HL-60/S4 (cell line): ENCODE results near the gene DHRSX.
"Not testable (repeated sequence)": the region's sequence is repeated elsewhere in the genome, so short reads cannot be mapped to it uniquely, and the experiment has no call there.

ENCODE experiments used
- in situ Hi-C: fragments of 300-500 bp; cut with MboI; formaldehyde crosslinking; loops from 2 replicates; pipeline ENCODE4 v1.14.3; 2022; ENCODE audit warnings: low sequenced_read_pairs

The DHRSX gene

GRCh38 chrX:2406891-2407518, 93.8 kb downstream of the DHRSX start:
- in situ Hi-C loops: no loop called here

GRCh38 chrX:2404776-2405175, 96.0 kb downstream of the DHRSX start:
- in situ Hi-C loops: no loop called here

DNA sequence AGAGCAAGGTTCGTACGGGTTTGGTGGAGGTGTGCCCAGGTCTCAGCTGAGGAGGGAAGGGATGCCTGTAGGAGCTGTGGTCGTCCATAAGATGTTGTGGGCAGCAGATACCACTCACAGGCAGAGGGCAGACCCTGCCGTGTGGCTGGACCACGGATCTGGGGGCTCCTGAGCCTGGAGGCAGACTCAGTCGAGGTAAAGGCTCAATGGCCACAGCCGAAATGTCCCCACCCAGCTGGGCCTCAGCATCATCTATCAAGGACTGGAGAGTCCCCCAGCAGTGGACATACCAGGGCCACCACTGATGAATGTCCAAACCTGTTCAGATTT, 98.5 kb downstream of the DHRSX start:
- in situ Hi-C loops: no loop called here

- in situ Hi-C loops: no loop called here
These were observed 99.0 kb downstream of the DHRSX start for GRCh38 chrX:2401590-2402360.

DNA sequence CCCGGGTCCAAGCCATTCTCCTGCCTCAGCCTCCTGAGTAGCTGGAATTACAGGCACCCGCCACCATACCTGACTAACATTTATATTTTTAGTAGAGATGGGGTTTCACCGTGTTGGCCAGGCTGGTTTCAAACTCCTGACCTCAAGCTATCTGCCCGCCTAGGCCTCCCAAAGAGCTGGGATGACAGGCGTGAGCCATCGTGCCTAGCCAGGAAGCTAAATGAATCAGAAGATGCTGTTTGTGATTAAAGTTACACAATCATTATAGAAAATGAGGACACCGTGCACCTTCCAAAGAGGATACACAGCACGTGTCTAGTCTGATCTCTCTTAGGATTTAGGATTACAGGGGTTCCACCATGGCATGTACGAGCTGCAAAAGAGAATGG, 99.6 kb downstream of the DHRSX start:
- in situ Hi-C loops: no loop called here

DNA sequence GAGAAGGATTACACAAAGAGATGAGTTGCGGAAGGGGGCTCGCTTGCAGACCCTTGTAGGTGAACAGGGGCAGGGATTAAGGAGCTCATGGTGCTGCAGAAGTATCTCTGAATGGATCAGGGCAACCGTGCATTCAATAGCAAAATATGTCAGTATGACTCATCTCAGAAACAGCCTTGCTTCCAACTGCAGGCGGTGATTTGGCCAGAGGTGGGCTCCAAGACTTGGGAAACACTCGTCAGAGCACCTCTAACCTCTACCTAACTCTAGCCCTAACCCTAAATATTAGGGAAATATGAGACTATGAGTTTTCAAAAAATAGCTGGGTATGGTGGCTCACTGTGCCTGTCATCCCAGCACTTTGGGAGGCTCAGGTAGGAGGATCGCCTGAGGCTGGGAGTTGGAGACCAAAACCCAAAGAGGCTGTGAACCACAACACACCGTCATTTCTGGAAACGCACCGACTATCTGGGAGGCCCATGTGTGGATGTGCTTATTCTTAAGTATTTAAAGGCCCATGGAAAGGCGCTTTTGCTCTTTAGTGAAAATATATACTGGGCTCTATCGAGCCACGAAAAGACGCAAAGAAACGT, 102.6 kb downstream of the DHRSX start:
- in situ Hi-C loops: no loop called here

DNA sequence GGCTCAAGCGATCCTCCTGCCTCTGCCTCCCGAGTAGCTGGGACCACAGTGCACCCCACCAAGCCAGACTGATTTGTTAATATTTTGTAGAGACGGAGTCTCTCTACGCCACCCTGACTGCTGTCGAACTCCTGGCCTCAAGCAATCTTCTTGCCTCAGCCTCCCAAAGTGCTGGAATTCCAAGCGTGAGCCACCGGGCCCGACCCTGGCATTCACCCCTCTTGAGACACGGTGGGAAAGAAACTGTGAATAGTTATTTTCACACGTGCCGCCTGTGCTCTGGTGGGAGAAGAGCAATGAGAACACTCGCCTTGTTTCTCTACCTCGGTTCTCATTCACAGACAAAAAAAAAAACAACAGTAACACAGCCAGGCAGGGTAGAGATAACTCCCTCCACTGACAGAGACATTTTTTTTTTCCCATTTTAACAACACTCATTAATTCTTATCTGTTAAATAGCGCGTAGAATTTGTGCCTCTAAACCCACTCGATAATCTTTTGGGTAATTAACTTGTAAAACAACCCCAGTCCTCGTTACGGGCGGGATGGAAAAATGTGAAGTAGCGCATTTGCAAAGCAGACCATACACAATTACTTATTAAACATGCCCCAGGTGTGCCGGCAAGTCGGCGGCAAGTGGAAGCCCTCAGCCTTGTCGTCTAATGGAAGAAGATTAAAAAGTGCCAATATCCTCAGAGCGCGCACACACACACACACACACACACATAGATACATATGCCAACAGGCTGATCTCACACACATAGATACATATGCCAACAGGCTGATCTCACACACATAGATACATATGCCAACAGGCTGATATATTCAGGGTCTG, 103.3 kb downstream of the DHRSX start:
- in situ Hi-C loops: no loop called here

- in situ Hi-C loops: no loop called here
These were observed 105.3 kb downstream of the DHRSX start for GRCh38 chrX:2395261-2395992.

GRCh38 chrX:2391869-2392606, 108.7 kb downstream of the DHRSX start:
- in situ Hi-C loops: no loop called here

DNA sequence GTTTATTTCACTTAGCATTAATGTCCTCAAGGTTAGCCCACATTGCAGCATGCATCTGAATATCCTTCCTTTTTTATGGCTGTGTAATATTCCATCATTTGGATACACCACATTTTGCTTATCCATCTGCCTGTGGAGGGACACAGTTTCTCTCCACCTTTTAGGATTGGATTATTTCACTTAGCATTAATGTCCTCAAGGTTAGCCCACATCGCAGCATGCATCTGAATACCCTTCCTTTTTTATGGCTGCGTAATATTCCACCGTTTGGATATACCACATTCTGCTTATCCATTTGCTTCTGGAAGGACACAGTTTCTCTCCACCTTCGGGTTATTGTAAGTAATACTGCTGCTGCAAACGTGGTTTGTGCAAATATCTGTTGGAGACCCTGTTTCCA, 110.0 kb downstream of the DHRSX start:
- in situ Hi-C loops: no loop called here

DNA sequence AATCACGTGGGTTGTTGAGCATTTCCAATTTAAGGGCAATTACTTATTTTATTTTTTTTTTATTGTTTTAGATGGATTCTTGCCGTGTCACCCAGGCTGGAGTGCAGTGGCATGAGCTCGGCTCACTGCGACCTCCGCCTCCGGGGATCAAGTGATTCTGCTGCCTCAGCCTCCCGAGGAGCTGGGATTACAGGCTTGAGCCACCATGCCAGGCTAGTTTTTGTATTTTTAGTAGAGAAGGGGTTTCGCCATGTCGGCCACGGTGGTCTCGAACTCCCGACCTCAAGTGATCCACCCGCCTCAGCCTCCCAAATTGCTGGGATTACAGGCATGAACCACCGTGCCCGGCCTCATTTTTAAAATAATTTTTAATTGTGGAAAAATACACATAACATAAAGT, 111.0 kb downstream of the DHRSX start:
- in situ Hi-C loops: not testable (repeated sequence)

DNA sequence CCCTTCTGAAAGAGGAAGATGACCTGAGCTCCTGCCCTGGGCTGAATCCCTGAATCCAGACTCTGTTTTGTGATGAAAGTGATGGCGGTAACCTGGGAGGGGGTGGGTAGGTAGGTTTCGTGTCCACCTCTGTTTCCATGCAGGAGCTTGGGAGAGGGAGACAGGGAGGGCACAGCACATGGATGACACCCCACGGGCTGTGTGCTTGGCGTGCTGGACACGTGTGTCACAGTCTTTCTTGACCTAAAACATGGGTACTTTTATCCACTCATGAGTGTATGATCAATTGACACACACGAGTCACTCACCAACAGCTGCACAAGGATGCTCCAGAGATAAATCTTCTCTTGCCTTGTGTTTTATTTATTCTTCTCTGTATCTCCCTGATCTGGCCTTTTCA, 111.5 kb downstream of the DHRSX start:
- in situ Hi-C loops: no loop called here

- in situ Hi-C loops: no loop called here
These were observed 112.1 kb downstream of the DHRSX start for GRCh38 chrX:2388669-2389068.

- in situ Hi-C loops: no loop called here
These were observed 113.0 kb downstream of the DHRSX start for GRCh38 chrX:2387614-2388239.

DNA sequence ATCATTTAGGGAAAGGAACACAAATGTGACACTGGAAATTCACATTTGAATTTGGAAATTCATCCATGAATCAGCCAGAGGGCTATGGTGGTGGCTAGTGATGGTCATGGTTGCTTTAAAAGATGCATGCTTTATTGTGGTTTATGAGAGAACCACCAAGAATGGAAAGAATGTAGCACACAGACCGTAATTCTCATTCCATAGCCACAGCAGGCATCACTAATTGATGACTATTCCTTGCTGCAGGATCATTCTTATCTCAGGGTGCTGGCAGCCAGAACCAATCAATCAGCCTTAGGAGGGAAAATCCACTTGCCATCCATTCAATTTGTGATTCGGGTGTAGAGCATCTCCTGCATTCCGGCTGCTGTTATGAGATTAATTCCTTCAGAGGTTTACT, 115.6 kb downstream of the DHRSX start:
- in situ Hi-C loops: no loop called here

DNA sequence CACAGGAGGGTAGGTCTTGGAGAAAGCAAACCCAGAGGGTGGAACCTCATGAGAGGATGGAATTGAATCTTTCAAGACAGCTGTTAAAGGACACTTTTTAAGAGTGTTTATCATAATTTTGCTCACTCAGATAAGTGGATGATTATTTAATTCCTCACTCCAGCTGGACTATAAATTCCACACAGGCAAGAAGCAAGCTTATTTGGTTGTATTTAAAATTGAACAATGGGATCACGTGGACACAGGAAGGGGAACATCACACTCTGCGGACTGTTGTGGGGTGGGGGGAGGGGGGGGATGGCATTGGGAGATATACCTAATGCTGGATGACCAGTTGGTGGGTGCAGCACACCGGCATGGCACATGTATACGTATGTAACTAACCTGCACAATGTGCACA, 116.3 kb downstream of the DHRSX start:
- in situ Hi-C loops: no loop called here

DNA sequence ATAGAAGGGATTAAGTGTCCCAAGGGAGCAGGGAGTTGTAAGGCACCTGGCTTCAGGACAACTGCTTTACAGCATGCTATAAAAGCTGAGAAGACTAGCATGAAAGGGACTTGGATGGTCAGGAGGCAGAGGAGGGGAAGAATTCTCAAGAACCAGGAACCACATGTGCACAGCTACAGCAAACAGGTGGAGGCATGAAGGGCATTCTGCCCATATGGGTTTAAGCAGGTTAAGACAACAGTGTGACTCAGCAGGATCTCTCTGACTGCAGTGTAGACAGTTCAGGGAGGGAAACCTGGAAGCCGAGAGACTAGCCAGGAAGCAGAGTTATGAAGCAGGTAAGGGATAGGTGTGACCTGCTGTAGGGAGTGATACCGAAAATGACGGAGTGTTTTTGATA, 117.0 kb downstream of the DHRSX start:
- in situ Hi-C loops: no loop called here

DNA sequence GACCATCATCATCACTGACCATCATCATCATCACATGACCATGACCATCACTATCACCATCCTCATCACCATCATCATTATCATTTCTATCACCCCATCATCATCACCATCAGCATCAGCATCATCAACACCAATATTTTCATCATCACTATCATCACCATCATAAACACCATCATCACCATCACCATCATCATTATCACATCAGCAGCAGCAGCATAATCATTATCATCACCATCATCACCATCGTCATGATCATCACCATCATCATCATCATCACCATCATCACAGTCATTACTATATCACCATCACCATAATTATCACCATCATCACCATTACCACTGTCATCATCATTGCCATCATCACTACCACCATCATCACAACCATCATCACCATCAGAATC, 117.6 kb downstream of the DHRSX start:
- in situ Hi-C loops: no loop called here

DNA sequence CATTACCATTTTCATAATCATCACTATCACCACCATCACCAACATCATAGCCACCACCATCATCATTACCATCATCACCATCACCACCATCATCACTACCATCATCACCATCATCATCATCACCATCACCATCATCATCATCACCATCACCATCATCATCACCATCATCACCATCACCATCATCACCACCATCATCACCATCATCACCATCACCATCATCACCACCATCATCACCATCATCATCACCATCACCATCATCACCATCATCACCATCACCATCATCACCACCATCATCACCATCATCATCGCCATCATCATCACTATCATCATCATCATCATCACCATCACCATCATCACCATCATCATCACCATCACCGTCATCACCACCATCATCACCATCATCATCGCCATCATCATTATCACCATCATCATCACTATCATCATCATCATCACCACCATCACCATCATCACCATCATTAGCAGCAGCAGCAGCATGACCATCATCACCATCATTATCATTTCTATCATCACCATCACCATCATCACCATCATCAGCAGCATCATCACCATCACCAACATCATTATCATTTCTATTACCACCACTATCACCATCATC, 118.2 kb downstream of the DHRSX start:
- in situ Hi-C loops: not testable (repeated sequence)
